A549 treated with DMSO at 1 μM for 4 hours (cell line): ENCODE data around the gene MAP3K20. TPM values are rescaled to one million over a fixed set of nuclear protein-coding genes. Genes with fewer than 3 reads are reported as not detected.

Experiments
- total RNA-seq: library from RNA; stranded (reverse); fragments of 200-300 nt; extraction: Qiagen RNA extraction; gene quantifications from 5 replicates; pipeline ENCODE4 v1.2.3, GENCODE V29; 2022; ENCODE audit warnings: low read depth

MAP3K20 gene
- 32.0 to 45.8 TPM (median 42.4 TPM) in 5 replicates for total RNA-seq

DNA sequence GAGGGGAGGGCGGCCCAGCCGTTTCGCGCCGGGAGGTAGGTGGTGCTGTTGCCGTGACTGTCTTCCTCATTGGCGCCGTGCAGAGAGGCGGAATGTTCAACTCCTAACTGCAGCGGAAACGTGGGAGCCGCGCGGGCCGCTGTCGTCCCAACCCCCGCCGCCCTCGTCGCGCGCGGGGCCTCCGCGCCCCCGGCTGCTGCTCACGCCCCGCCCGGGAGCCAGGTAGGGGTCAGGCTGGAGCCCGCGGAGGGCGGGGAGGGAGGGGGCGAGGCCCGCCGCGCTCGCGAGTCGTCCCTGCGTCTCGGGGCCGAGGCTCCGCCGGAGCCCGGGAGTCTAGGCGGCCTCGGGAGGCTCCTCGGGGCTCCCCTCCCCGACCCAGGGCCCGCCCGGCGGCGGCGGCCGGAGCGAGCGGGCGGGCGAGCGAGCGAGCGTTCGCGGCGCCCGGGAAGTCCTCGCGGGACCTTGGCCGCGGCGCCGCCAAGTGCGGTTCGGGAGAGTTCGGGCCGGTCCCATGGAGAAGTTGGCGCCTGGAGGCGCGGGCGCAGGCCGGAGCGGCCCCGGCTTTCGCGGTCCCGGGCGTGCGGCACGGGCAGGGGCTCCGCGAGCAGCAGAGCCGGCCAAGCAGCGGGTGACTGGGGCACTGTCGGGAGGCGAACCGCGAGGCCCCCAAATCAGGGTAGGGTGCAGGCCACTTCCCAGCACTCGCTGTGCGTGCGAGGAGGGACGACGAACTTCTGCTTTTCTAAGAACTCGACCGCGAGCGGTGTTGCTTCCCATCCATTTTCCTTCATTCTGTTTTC is at the start of gene MAP3K20:
MAP3K20 (plus strand) TSS at position 66 of the 800 bp plus-strand sequence. CDS start 15,186 bp downstream, outside the sequence.

